CD4-positive, alpha-beta T cell (primary cell): ENCODE data around the gene SERPINE1. TPM values are rescaled to one million over a fixed set of nuclear protein-coding genes. Genes with fewer than 3 reads are reported as not detected.

Source experiments
- ATAC-seq: fragments of 200-7000 bp; cut with Tn5 transposase; one replicate; pipeline ENCODE4 v1.10.0; 2022; ENCODE audit warnings: mild to moderate bottlenecking; ENCODE audit not compliant: poor library complexity
- CTCF ChIA-PET: fragments of 350-600 bp; sonication (Branson Sonifier 250); formaldehyde crosslinking; loops from one replicate; lab custom pipeline; 2021; ENCODE audit warnings: antibody characterized with exemption, inconsistent platforms; lab: Charles Lee
- POLR2A ChIA-PET: fragments of 350-600 bp; sonication (Branson Sonifier 250); formaldehyde crosslinking; loops from one replicate; lab custom pipeline; 2021; ENCODE audit warnings: antibody characterized with exemption, inconsistent platforms; lab: Charles Lee
- DNase-seq, 14 experiments: peaks; one replicate each; pipeline ENCODE4 v3.0.0-alpha.2; 2013 to 2020; ENCODE audit warnings: mixed read lengths in 2 of 14
- H3K27ac ChIP-seq, 2 donors: one replicate each; pipeline versions ENCODE4 v1.5.1 to v1.7.0; 2013; ENCODE audit warnings: low read length in 2 of 2, low read depth in 1 of 2, mild to moderate bottlenecking in 1 of 2
- H3K27me3 ChIP-seq, 2 experiments: 1 replicate in 1 of 2; 2 replicates in 1 of 2; pipeline versions ENCODE4 v1.6.1 to v1.7.0; 2013; ENCODE audit warnings: low read length in 2 of 2, control low read depth in 1 of 2, mild to moderate bottlenecking in 1 of 2, moderate library complexity in 1 of 2; ENCODE audit not compliant: insufficient read depth in 2 of 2, control insufficient read depth in 1 of 2
- H3K36me3 ChIP-seq: one replicate; pipeline ENCODE4 v1.6.1; 2013; ENCODE audit warnings: low read length, control low read depth; ENCODE audit not compliant: insufficient read depth
- H3K4me1 ChIP-seq: one replicate; pipeline ENCODE4 v1.6.1; 2013; ENCODE audit warnings: low read length, control low read depth; ENCODE audit not compliant: insufficient read depth
- H3K4me3 ChIP-seq: one replicate; pipeline ENCODE4 v1.5.1; 2013; ENCODE audit warnings: mild to moderate bottlenecking, low read length, moderate library complexity
- H3K9me3 ChIP-seq, 2 experiments: 1 replicate in 1 of 2; 2 replicates in 1 of 2; pipeline versions ENCODE4 v1.6.1 to v1.7.0; 2013; ENCODE audit warnings: low read length in 2 of 2, mild to moderate bottlenecking in 2 of 2, control low read depth in 1 of 2, moderate library complexity in 1 of 2; ENCODE audit not compliant: control insufficient read depth in 1 of 2, insufficient read depth in 1 of 2
- H3K27ac Mint-ChIP-seq: one replicate; pipeline ENCODE4 v1.8.0; 2020; ENCODE audit warnings: mixed read lengths
- H3K27me3 Mint-ChIP-seq: one replicate; pipeline ENCODE4 v1.8.0; 2021; ENCODE audit warnings: mixed read lengths
- H3K36me3 Mint-ChIP-seq: one replicate; pipeline ENCODE4 v1.8.0; 2021; ENCODE audit warnings: low read depth, mixed read lengths
- H3K4me1 Mint-ChIP-seq: one replicate; pipeline ENCODE4 v1.8.0; 2021; ENCODE audit warnings: low read depth, mixed read lengths
- H3K4me3 Mint-ChIP-seq: one replicate; pipeline ENCODE4 v1.8.0; 2020; ENCODE audit warnings: mild to moderate bottlenecking, mixed read lengths
- H3K9me3 Mint-ChIP-seq: one replicate; pipeline ENCODE4 v1.8.0; 2020; ENCODE audit warnings: mixed read lengths
- CTCF ChIP-seq: fragments of 200-600 bp; IDR thresholded peaks from one replicate; pipeline ENCODE4 v1.8.0; 2022; ENCODE audit warnings: antibody characterized with exemption, mild to moderate bottlenecking
- intact Hi-C, 2 experiments: fragments of 100-400 bp; cut with DNase I in 1 of 2; cut with micrococcal nuclease in 1 of 2; formaldehyde crosslinking; loops; one replicate each; pipeline versions ENCODE4 v1.15.1 to v1.9.0; 2023 to 2025; cut with DNase I, micrococcal nuclease
- total RNA-seq, 174 experiments: library from RNA in 2 of 174; stranded (reverse) in 2 of 174; gene quantifications; one replicate each; pipeline ENCODE4 v1.2.3 and lab custom pipeline; 2021 to 2026

Gene SERPINE1
- total RNA-seq, 2 experiments from 2014 or later = 0.11 TPM; not detected in 1

- Mint-ChIP-seq H3K4me3 (no peak overlapping the region), H3K36me3 (peaks cover 40% of the 10 kb centered on the region), H3K9me3 (no peaks in the 10 kb centered on the region), H3K27ac (no peak overlapping the region), H3K27me3 (no peaks in the 10 kb centered on the region), H3K4me1 (peaks cover 35% of the 10 kb centered on the region)
- Histone ChIP-seq H3K4me1 (peaks cover 53% of the 10 kb centered on the region), H3K4me3 (no peak overlapping the region), H3K27ac (no peak overlapping the region), H3K27me3 (no peaks in the 10 kb centered on the region), H3K9me3 (no peaks in the 10 kb centered on the region), H3K36me3 (peaks cover 33% of the 10 kb centered on the region)
- POLR2A ChIA-PET = no interaction called here
- ATAC-seq (no peak), DNase-seq (peak in 1 of 14 experiments; percentile 29)
- intact Hi-C loops = loop anchor here in 1 of 2 experiments (5.0 to 10.0 kb wide), 4 partner anchors 55 to 1377 kb away; partner anchors contain the start of genes ALKBH4, LRWD1 and POP7
- TF ChIP-seq CTCF = no peak
- CTCF ChIA-PET = interaction anchor here (0.9 kb wide), 1 partner anchor 10 kb away, joined by 5 read pairs; no protein-coding TSS in a partner anchor
These were observed 39.4 kb upstream of the SERPINE1 start for GRCh38 chr7:101087334-101088068.

GRCh38 chr7:101088069-101088425, 38.9 kb upstream of the SERPINE1 start:
- intact Hi-C loops = loop anchor here in 1 of 2 experiments (5.0 to 10.0 kb wide), 4 partner anchors 54 to 1377 kb away; partner anchors contain the start of genes ALKBH4, LRWD1 and POP7
- H3K27me3 Mint-ChIP-seq = no peaks in the 10 kb centered on the region
- no peaks in the 10 kb centered on the region for H3K9me3 Mint-ChIP-seq
- Histone ChIP-seq H3K27me3 (no peaks in the 10 kb centered on the region), H3K4me3 (no peak overlapping the region), H3K36me3 (peaks cover 33% of the 10 kb centered on the region), H3K4me1 (peaks cover 53% of the 10 kb centered on the region), H3K9me3 (no peaks in the 10 kb centered on the region), H3K27ac (no peak overlapping the region)
- H3K4me3 Mint-ChIP-seq = no peak overlapping the region
- no peak overlapping the region for H3K27ac Mint-ChIP-seq
- H3K4me1 Mint-ChIP-seq = peaks cover 35% of the 10 kb centered on the region
- no peak for TF ChIP-seq CTCF
- no peak for ATAC-seq
- peak in 1 of 14 experiments; percentile 28 for DNase-seq
- CTCF ChIA-PET = no interaction called here
- POLR2A ChIA-PET = no interaction called here
- peaks cover 40% of the 10 kb centered on the region for H3K36me3 Mint-ChIP-seq

GRCh38 chr7:101088858-101089529, 37.9 kb upstream of the SERPINE1 start:
- intact Hi-C loops = loop anchor here in 1 of 2 experiments (5.0 to 10.0 kb wide), 4 partner anchors 53 to 1376 kb away; partner anchors contain the start of genes ALKBH4, LRWD1 and POP7
- POLR2A ChIA-PET = no interaction called here
- H3K4me1 Mint-ChIP-seq = peaks cover 35% of the 10 kb centered on the region
- CTCF ChIA-PET = interaction anchor here (1.7 kb wide), 1 partner anchor 12 kb away, joined by 5 read pairs; no protein-coding TSS in a partner anchor
- no peak overlapping the region for H3K4me3 Mint-ChIP-seq
- Histone ChIP-seq H3K36me3 (peaks cover 33% of the 10 kb centered on the region), H3K27ac (no peak overlapping the region), H3K4me3 (no peak overlapping the region), H3K27me3 (no peaks in the 10 kb centered on the region), H3K9me3 (no peaks in the 10 kb centered on the region), H3K4me1 (peaks cover 53% of the 10 kb centered on the region)
- ATAC-seq = no peak
- no peaks in the 10 kb centered on the region for H3K9me3 Mint-ChIP-seq
- no peak overlapping the region for H3K27ac Mint-ChIP-seq
- H3K27me3 Mint-ChIP-seq = no peaks in the 10 kb centered on the region
- DNase-seq = peak in 1 of 14 experiments; percentile 19
- peaks cover 40% of the 10 kb centered on the region for H3K36me3 Mint-ChIP-seq
- TF ChIP-seq CTCF = no peak
